K562 (cell line): Measurements from ENCODE around the gene TMBIM4. TPM values are rescaled to one million over a fixed set of nuclear protein-coding genes. Genes with fewer than 3 reads are reported as not detected.

Experiments
- MGA ChIP-seq: fragments of 450-650 bp; IDR thresholded peaks from 2 replicates; pipeline ENCODE4 v1.6.1; 2016; ENCODE audit warnings: mild to moderate bottlenecking, moderate library complexity
- NCOA1 ChIP-seq: fragments of 450-650 bp; IDR thresholded peaks from 2 replicates; pipeline ENCODE4 v1.6.1; 2016; ENCODE audit warnings: low read depth
- RREB1 ChIP-seq: fragments of 250-450 bp; sonication (Bioruptor Pico); IDR thresholded peaks from 2 replicates; pipeline ENCODE4 v1.4.0; 2020
- ZNF133 ChIP-seq: fragments of 250-450 bp; sonication (Bioruptor Pico); IDR thresholded peaks from 2 replicates; pipeline ENCODE4 v1.4.0; 2020; ENCODE audit warnings: mild to moderate bottlenecking
- ZNF395 ChIP-seq: fragments of 200-800 bp; sonication (Bioruptor generic); IDR thresholded peaks from 2 replicates; pipeline ENCODE4 v1.6.1; 2017; ENCODE audit warnings: missing genetic modification characterization, missing compliant biosample characterization
- polyA plus RNA-seq, 8 experiments: library from polyadenylated mRNA; depleted of rRNA in 4 of 8; stranded (reverse) in 5 of 8; unstranded in 3 of 8; fragments of >200 nt; fragmentation: Nextera tagmentation in 2 of 8; fragmentation: Illumina TruSeq in 1 of 8; extraction: Ambion mirVana in 2 of 8; extraction: Trizol in 1 of 8; gene quantifications; 2 replicates each; pipeline versions ENCODE4 v1.2.1 to v1.2.3, GENCODE V29; 2011 to 2014; ENCODE audit warnings: inconsistent platforms in 1 of 8, missing spikeins in 1 of 8
- total RNA-seq, 7 experiments: library from RNA; depleted of rRNA in 6 of 7; stranded (reverse); fragments of >200 nt in 6 of 7; fragmentation: Illumina TruSeq in 2 of 7; extraction: Trizol in 2 of 7; gene quantifications; 2 replicates each; pipeline versions ENCODE4 v1.2.1 to v1.2.3, GENCODE V29; 2011 to 2021; ENCODE audit warnings: low replicate concordance in 1 of 7

The TMBIM4 gene
- total and polyA plus RNA-seq, 9 of the 15 experiments (the other 6 are each of a cell fraction or from before 2014, with no cell fraction given): 18.6 to 272 (median 50.0) TPM

- TF ChIP-seq MGA (no peak), RREB1 (CRISPR knock-in tag) (no peak), ZNF395 (CRISPR knock-in tag) (no peak), ZNF133 (CRISPR knock-in tag) (no peak), NCOA1 (no peak)
Measured at GRCh38 chr12:66210840-66211239, 41.0 kb upstream of the TMBIM4 start (continued).
